Astrocyte of the spinal cord (primary cell): ENCODE results near the gene RBM41.
"Not testable (repeated sequence)": the region's sequence is repeated elsewhere in the genome, so short reads cannot be mapped to it uniquely, and the experiment has no call there.

ENCODE experiments used
- DNase-seq: peaks from one replicate; pipeline ENCODE4 v3.0.0; 2011; ENCODE audit warnings: low read depth, low spot score
- H3K4me3 ChIP-seq: 2 replicates; pipeline ENCODE4 v1.5.1; 2011; ENCODE audit warnings: low read depth, mild to moderate bottlenecking, low read length, moderate library complexity
- CTCF ChIP-seq: IDR thresholded peaks from 2 replicates; pipeline ENCODE4 v1.5.1; 2012; ENCODE audit warnings: low read depth, mild to moderate bottlenecking, low read length, inconsistent platforms
- in situ Hi-C: cut with HindIII; loops from 2 replicates; pipeline ENCODE4 v1.10.0; 2017; ENCODE audit warnings: low sequenced_read_pairs

Gene RBM41

GRCh38 chrX:107107459-107107858 lies 11.2 kb downstream of the RBM41 start:
- in situ Hi-C loops = no loop called here
- no peak for DNase-seq
- H3K4me3 ChIP-seq = no peak overlapping the region
- TF ChIP-seq CTCF = no peak

- TF ChIP-seq CTCF = peak; percentile 17
- in situ Hi-C loops = no loop called here
- DNase-seq = peak; percentile 6
- H3K4me3 ChIP-seq = no peak overlapping the region
Measured at GRCh38 chrX:107102980-107103379, 15.6 kb downstream of the RBM41 start.

GRCh38 chrX:107076158-107076557 lies 42.5 kb downstream of the RBM41 start:
- no peak for TF ChIP-seq CTCF
- DNase-seq = no peak
- in situ Hi-C loops = no loop called here
- no peak overlapping the region for H3K4me3 ChIP-seq

GRCh38 chrX:107057731-107058130 lies 60.9 kb downstream of the RBM41 start:
- in situ Hi-C loops, H3K4me3 ChIP-seq: not testable (repeated sequence)
- DNase-seq = peak; percentile 29

- no peak for DNase-seq
- in situ Hi-C loops = no loop called here
- TF ChIP-seq CTCF = no peak
- H3K4me3 ChIP-seq = no peak overlapping the region
Measured at GRCh38 chrX:107054978-107055377, 63.6 kb downstream of the RBM41 start.

DNA sequence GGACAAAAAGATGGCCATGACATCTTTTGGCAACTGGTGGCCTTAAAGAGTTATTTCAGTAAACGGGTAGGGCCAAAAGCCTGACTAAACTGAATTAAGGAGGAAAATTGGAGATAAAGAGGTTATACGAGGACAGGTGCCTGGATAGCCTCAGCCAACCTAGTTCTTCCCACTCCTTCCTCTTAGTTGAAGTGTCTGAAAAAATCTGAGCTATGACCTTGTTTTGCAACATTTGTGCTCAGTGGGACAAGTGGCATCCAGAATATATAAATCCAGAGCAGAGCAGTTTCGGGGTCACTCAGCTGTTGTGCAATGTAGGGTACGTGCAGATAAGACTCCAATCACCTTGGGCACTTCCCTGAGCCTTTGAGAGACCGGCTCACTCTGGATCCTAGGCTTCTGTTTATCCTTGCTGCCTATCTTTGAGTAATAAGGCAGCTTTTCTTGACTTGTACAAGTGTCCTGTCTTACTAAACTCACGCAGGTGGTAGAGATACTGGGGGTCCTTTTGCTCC lies 68.4 kb downstream of the RBM41 start:
- no peak overlapping the region for H3K4me3 ChIP-seq
- TF ChIP-seq CTCF = no peak
- no peak for DNase-seq
- in situ Hi-C loops = no loop called here

GRCh38 chrX:107047622-107048021 lies 71.0 kb downstream of the RBM41 start:
- no peak for DNase-seq
- no peak for TF ChIP-seq CTCF
- no peak overlapping the region for H3K4me3 ChIP-seq
- in situ Hi-C loops = no loop called here
